Measurements from ENCODE around the gene NFIA. TPM values are rescaled to one million over a fixed set of nuclear protein-coding genes. Genes with fewer than 3 reads are reported as not detected.

NFIA gene
- polyA plus RNA-seq, 1 donor = 22.8 TPM

- DNase-seq (ENCODE audit: low read depth) = no peak
Observed at GRCh38 chr1:61083807-61084440, 1.6 kb downstream of the NFIA start.

GRCh38 chr1:61084491-61085031, 2.2 kb downstream of the NFIA start:
- DNase-seq (ENCODE audit: low read depth) = no peak

- no peak for DNase-seq (ENCODE audit: low read depth)
Observed at GRCh38 chr1:61085206-61085982, 3.0 kb downstream of the NFIA start.

GRCh38 chr1:61085983-61086644, 3.8 kb downstream of the NFIA start:
- DNase-seq (ENCODE audit: low read depth) = no peak

- no peak for DNase-seq (ENCODE audit: low read depth)
Observed at GRCh38 chr1:61087571-61087970, 5.2 kb downstream of the NFIA start.

GRCh38 chr1:61088163-61088974, 6.0 kb downstream of the NFIA start:
- DNase-seq (ENCODE audit: low read depth) = no peak

GRCh38 chr1:61089338-61089737, 7.0 kb downstream of the NFIA start:
- no peak for DNase-seq (ENCODE audit: low read depth)

- no peak for DNase-seq (ENCODE audit: low read depth)
Observed at GRCh38 chr1:61089741-61090140, 7.4 kb downstream of the NFIA start.

GRCh38 chr1:61090546-61091202, 8.3 kb downstream of the NFIA start:
- DNase-seq (ENCODE audit: low read depth) = no peak

GRCh38 chr1:61091455-61091854, 9.1 kb downstream of the NFIA start:
- DNase-seq (ENCODE audit: low read depth) = no peak

- no peak for DNase-seq (ENCODE audit: low read depth)
Observed at GRCh38 chr1:61092642-61093041, 10.3 kb downstream of the NFIA start.

- DNase-seq (ENCODE audit: low read depth) = no peak
Observed at GRCh38 chr1:61093525-61094137, 11.3 kb downstream of the NFIA start.

GRCh38 chr1:61094677-61095469, 12.5 kb downstream of the NFIA start:
- no peak for DNase-seq (ENCODE audit: low read depth)

GRCh38 chr1:61095470-61095812, 13.1 kb downstream of the NFIA start:
- DNase-seq (ENCODE audit: low read depth) = no peak

GRCh38 chr1:61097317-61097716, 15.0 kb downstream of the NFIA start:
- DNase-seq (ENCODE audit: low read depth) = no peak

GRCh38 chr1:61097722-61098121, 15.4 kb downstream of the NFIA start:
- no peak for DNase-seq (ENCODE audit: low read depth)

GRCh38 chr1:61098333-61098732, 16.0 kb downstream of the NFIA start:
- DNase-seq (ENCODE audit: low read depth) = no peak

GRCh38 chr1:61098906-61099437, 16.6 kb downstream of the NFIA start:
- no peak for DNase-seq (ENCODE audit: low read depth)

GRCh38 chr1:61100578-61100977, 18.2 kb downstream of the NFIA start:
- DNase-seq (ENCODE audit: low read depth) = no peak

- no peak for DNase-seq (ENCODE audit: low read depth)
Observed at GRCh38 chr1:61101536-61101935, 19.2 kb downstream of the NFIA start.

Measured in forelimb muscle (tissue), 1 donor.